Smooth muscle cell (in vitro differentiated cells): ENCODE measurements around the gene SGSM2. TPM values are rescaled to one million over a fixed set of nuclear protein-coding genes. Genes with fewer than 3 reads are reported as not detected.

Source experiments
- DNase-seq: peaks from one replicate; lab custom pipeline; 2025; ENCODE audit not compliant: unreplicated experiment; lab: John Stamatoyannopoulos, UW
- H2AFZ ChIP-seq: fragments of 200-600 bp; sonication (generic); 2 replicates; pipeline ENCODE4 v1.6.0; 2016; ENCODE audit warnings: antibody characterized with exemption, low read depth, mild to moderate bottlenecking
- H3F3A ChIP-seq: fragments of 200-600 bp; sonication (generic); 2 replicates; pipeline ENCODE4 v1.6.0; 2017; ENCODE audit warnings: antibody characterized with exemption, low read depth
- H3K27ac ChIP-seq: fragments of 200-600 bp; sonication (generic); 2 replicates; pipeline ENCODE4 v1.5.1; 2016; ENCODE audit warnings: low read depth, mild to moderate bottlenecking
- H3K27me3 ChIP-seq: fragments of 200-600 bp; sonication (generic); 2 replicates; pipeline ENCODE4 v1.6.1; 2016; ENCODE audit warnings: low read depth, mild to moderate bottlenecking
- H3K36me3 ChIP-seq: fragments of 200-600 bp; sonication (generic); 2 replicates; pipeline ENCODE4 v1.5.1; 2016; ENCODE audit warnings: low read depth
- H3K4me1 ChIP-seq: fragments of 200-600 bp; sonication (generic); 2 replicates; pipeline ENCODE4 v1.5.1; 2016; ENCODE audit warnings: low read depth
- H3K4me2 ChIP-seq: fragments of 200-600 bp; sonication (generic); 2 replicates; pipeline ENCODE4 v1.6.0; 2016; ENCODE audit warnings: mild to moderate bottlenecking
- H3K4me3 ChIP-seq: fragments of 200-600 bp; sonication (generic); 2 replicates; pipeline ENCODE4 v1.5.1; 2016; ENCODE audit warnings: mild to moderate bottlenecking
- H3K79me2 ChIP-seq: fragments of 200-600 bp; sonication (generic); 2 replicates; pipeline ENCODE4 v1.6.0; 2016; ENCODE audit warnings: low read depth, mild to moderate bottlenecking
- H3K9ac ChIP-seq: fragments of 200-600 bp; sonication (generic); 2 replicates; pipeline ENCODE4 v1.6.0; 2016; ENCODE audit warnings: low read depth
- H3K9me3 ChIP-seq: fragments of 200-600 bp; sonication (generic); replicated peaks from 2 replicates; pipeline ENCODE4 v1.5.1; 2016; ENCODE audit warnings: low read depth
- H4K20me1 ChIP-seq: fragments of 200-600 bp; sonication (generic); 2 replicates; pipeline ENCODE4 v1.6.0; 2016; ENCODE audit warnings: low read depth
- WGBS: methylation state at CpG from one replicate; pipeline ENCODE4 v1.1.7; 2016; ENCODE audit warnings: low lambda C conversion rate; 5-methylcytosine and 5-hydroxymethylcytosine counted together
- polyA plus RNA-seq: library from polyadenylated mRNA; unstranded; fragments of >200 nt; fragmentation: Nextera tagmentation; extraction: Ambion mirVana; gene quantifications from 2 replicates; pipeline ENCODE4 v1.2.1, GENCODE V29; 2016
- total RNA-seq: library from RNA; depleted of rRNA; stranded (reverse); fragments of >200 nt; gene quantifications from 2 replicates; pipeline ENCODE4 v1.2.3, GENCODE V29; 2014
- TF ChIP-seq, protein P1 (sequence below): fragments of 200-600 bp; sonication (generic); IDR thresholded peaks from 2 replicates; pipeline ENCODE4 v1.5.1; 2017; ENCODE audit warnings: borderline replicate concordance, mild to moderate bottlenecking, antibody characterized with exemption; ENCODE audit not compliant: insufficient read depth, poor library complexity, severe bottlenecking

SGSM2 gene
- total and polyA plus RNA-seq, 2 experiments from 2014 or later: 20.8 to 26.9 TPM

DNA sequence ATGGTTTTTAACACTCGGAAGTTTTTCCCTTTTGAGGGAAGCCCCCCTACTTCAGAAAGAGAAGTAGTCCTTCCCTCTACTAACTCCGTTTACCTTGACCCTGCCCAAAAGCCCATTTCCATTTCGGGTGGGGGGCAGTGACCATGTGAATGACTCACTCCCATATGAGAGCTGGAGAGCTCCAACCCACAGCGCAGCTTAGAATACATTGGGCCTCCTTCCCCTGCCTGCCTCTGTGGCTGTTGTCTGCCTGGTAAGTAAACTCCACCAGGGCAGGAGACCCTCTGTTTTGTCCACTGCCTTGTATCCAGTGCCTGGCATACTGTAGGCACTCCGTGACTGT, 985 bp downstream of the SGSM2 start:
- H3K27me3 ChIP-seq: no peaks in the 10 kb centered on the region
- peaks cover 5% of the 10 kb centered on the region for H3F3A ChIP-seq
- DNase-seq: peak; percentile 28
- peak overlapping the region; percentile 91 for H2AFZ ChIP-seq
- peak overlapping the region; percentile 57 for H3K27ac ChIP-seq
- H3K79me2 ChIP-seq: peaks cover 27% of the 10 kb centered on the region
- peaks cover 3% of the 10 kb centered on the region for H3K36me3 ChIP-seq
- peak overlapping the region; percentile 75 for H3K4me3 ChIP-seq
- H3K9ac ChIP-seq: peak overlapping the region; percentile 82
- H4K20me1 ChIP-seq: no peaks in the 10 kb centered on the region
- H3K9me3 ChIP-seq: no peaks in the 10 kb centered on the region
- H3K4me2 ChIP-seq: peak overlapping the region; percentile 87
- H3K4me1 ChIP-seq: peaks cover 10% of the 10 kb centered on the region
- TF ChIP-seq, protein P1, sequence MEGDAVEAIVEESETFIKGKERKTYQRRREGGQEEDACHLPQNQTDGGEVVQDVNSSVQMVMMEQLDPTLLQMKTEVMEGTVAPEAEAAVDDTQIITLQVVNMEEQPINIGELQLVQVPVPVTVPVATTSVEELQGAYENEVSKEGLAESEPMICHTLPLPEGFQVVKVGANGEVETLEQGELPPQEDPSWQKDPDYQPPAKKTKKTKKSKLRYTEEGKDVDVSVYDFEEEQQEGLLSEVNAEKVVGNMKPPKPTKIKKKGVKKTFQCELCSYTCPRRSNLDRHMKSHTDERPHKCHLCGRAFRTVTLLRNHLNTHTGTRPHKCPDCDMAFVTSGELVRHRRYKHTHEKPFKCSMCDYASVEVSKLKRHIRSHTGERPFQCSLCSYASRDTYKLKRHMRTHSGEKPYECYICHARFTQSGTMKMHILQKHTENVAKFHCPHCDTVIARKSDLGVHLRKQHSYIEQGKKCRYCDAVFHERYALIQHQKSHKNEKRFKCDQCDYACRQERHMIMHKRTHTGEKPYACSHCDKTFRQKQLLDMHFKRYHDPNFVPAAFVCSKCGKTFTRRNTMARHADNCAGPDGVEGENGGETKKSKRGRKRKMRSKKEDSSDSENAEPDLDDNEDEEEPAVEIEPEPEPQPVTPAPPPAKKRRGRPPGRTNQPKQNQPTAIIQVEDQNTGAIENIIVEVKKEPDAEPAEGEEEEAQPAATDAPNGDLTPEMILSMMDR: no peak
- WGBS: 14% methylated on average over 5 of the region's 5 CpGs

DNA sequence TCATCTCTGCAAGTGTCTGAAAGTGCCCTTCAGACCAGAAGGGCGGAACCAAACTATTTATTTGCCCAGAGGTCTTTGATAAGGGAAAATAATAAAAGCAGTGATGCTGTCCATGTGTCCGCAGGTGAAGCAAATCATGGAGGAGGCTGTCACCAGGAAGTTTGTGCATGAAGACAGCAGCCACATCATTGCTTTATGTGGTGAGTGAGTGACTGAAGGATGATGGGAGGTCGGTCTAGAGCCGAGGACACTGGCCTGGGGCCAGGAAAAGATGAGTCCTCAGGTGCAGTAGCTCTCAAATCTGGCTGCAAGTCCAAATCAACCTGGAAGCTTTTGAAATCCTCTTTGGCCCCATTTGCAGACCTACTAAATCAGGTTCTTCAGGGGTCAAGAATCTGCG, 6.1 kb downstream of the SGSM2 start:
- WGBS: 91% methylated on average over 5 of the region's 5 CpGs
- Histone ChIP-seq H3F3A (peaks cover 11% of the 10 kb centered on the region), H3K79me2 (no peaks in the 10 kb centered on the region), H3K9ac (no peak overlapping the region), H3K9me3 (no peaks in the 10 kb centered on the region), H3K4me3 (no peak overlapping the region), H3K27ac (no peak overlapping the region), H3K27me3 (no peaks in the 10 kb centered on the region), H2AFZ (no peak overlapping the region), H3K4me2 (no peak overlapping the region), H3K4me1 (peaks cover 10% of the 10 kb centered on the region), H4K20me1 (no peaks in the 10 kb centered on the region), H3K36me3 (no peaks in the 10 kb centered on the region)
- TF ChIP-seq, protein P1: no peak
- DNase-seq: no peak

DNA sequence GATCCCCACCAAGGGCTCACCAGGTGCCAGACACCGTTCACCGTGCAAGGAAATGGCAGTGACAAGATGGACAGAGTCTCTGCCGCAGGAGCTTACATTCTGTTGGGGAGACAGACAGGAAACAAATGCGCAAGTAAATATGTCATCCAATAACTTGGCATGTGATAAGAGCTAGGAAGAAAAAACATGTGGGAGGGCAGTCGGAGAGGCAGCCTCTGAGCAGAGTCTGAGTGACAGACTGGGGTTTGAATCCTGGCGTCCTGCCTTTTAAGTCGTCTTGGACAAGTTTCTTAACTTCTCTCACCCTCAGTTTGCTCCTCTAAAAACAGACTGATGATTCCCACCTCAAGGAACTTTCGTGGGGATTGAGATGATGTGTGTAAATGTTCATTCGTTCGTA, 7.2 kb downstream of the SGSM2 start:
- Histone ChIP-seq H3F3A (peaks cover 11% of the 10 kb centered on the region), H2AFZ (no peak overlapping the region), H3K27ac (no peak overlapping the region), H3K79me2 (no peaks in the 10 kb centered on the region), H3K4me1 (peaks cover 13% of the 10 kb centered on the region), H3K4me2 (no peak overlapping the region), H3K36me3 (no peaks in the 10 kb centered on the region), H3K4me3 (no peak overlapping the region), H3K9ac (no peak overlapping the region), H3K27me3 (no peaks in the 10 kb centered on the region), H3K9me3 (no peaks in the 10 kb centered on the region), H4K20me1 (no peaks in the 10 kb centered on the region)
- WGBS: 62% methylated on average over 10 of the region's 10 CpGs
- TF ChIP-seq, protein P1: no peak
- DNase-seq: no peak

DNA sequence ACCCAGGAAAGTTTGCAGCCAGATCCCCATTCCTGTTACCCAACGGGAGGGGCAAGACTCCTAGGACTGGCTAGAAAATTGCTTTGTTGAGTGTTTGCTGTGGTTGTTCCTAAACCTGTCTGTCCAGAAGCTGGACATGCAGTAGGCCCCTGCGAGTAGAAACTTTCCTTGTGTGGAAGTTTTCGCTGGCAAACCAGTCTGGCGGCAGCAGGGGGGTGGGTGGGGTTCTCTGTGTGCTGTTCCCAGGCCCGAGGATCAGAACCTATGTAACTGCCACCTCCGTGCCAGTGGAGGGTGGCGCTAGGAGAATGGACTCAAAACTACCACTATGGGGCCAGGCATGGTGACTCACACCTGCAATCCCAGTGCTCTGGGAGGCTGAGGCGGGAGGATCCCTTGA, 9.2 kb downstream of the SGSM2 start:
- H3K36me3 ChIP-seq: no peaks in the 10 kb centered on the region
- peaks cover 11% of the 10 kb centered on the region for H3F3A ChIP-seq
- no peak overlapping the region for H3K4me3 ChIP-seq
- H3K9me3 ChIP-seq: no peaks in the 10 kb centered on the region
- peak overlapping the region; percentile 12 for H3K27ac ChIP-seq
- DNase-seq: no peak
- no peak overlapping the region for H3K9ac ChIP-seq
- no peaks in the 10 kb centered on the region for H3K27me3 ChIP-seq
- H2AFZ ChIP-seq: no peak overlapping the region
- H3K4me2 ChIP-seq: no peak overlapping the region
- no peaks in the 10 kb centered on the region for H3K79me2 ChIP-seq
- H4K20me1 ChIP-seq: no peaks in the 10 kb centered on the region
- H3K4me1 ChIP-seq: peaks cover 13% of the 10 kb centered on the region
- TF ChIP-seq, protein P1: no peak
- WGBS: 72% methylated on average over 8 of the region's 8 CpGs
